Sciatic nerve (tissue), 2 donors: ENCODE measurements around the gene KSR2. TPM values are rescaled to one million over a fixed set of nuclear protein-coding genes. Genes with fewer than 3 reads are reported as not detected.
"Not testable (repeated sequence)": the region's sequence is repeated elsewhere in the genome, so short reads cannot be mapped to it uniquely, and the experiment has no call there.

ENCODE experiments used
- ATAC-seq: fragments of 200-7000 bp; cut with Tn5 transposase; one replicate; pipeline ENCODE4 v1.9.1; 2020; ENCODE audit warnings: mild to moderate bottlenecking, moderate library complexity
- DNase-seq: peaks from one replicate; pipeline ENCODE4 v3.0.0-alpha.2; 2020; ENCODE audit warnings: low spot score
- intact Hi-C: fragments of 100-400 bp; cut with DNase I; formaldehyde crosslinking; loops from one replicate; pipeline ENCODE4 v1.14.2; 2022
- total RNA-seq: library from RNA; stranded (reverse); fragmentation: NEBNext Ultra II Directional; extraction: Animal tissue kit (Norgen Biotek cat#: 25700); gene quantifications from one replicate; pipeline ENCODE4 v1.2.1, GENCODE V29; 2021
- donor health status: DM: no; HTN: no; CAD: no.
- donor health status: DM: no; HTN: no; CAD: no.

The KSR2 gene
- total RNA-seq, 1 donor from 2014 or later = not detected

DNA sequence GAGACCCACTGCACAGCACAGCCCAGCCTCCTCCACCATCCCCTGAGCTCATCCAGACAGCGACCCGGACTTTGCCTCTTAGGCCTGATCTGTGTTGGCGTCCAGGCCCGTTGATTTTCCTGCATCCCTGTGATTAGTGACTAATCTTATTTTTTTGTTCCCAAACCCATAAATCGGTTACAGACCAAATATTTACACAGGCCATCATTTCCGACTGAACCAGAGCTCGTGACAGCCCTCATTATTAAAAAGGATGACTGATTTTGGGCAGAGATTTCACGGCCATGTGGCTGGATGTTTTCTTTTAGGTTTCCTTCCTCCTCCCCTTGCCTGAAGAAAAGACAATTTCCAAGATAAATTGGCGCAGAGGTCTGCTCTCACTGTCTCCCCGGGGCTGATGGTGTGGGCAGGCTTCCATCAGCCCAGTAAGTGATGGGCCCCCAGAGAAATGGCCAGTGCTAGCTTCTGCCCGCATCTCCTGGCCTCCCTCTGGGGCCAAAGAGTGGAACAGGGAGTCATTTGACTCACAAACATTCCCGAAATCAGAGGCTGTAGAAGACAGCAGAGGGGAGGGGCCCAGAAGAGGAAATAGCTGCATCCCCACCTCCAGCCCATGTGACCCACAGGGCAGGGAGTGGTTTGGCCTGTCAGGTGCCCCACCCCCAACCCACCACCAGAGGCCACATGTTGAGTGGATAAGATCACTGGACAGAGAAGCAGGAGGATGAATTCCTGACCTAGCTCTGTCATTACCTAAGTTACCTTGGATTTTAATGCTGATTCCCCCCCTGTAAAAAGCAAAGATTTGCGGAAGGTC is 283.5 kb downstream of the KSR2 start:
- intact Hi-C loops = no loop called here
- peak; percentile 88 for ATAC-seq
- peak; percentile 67 for DNase-seq

DNA sequence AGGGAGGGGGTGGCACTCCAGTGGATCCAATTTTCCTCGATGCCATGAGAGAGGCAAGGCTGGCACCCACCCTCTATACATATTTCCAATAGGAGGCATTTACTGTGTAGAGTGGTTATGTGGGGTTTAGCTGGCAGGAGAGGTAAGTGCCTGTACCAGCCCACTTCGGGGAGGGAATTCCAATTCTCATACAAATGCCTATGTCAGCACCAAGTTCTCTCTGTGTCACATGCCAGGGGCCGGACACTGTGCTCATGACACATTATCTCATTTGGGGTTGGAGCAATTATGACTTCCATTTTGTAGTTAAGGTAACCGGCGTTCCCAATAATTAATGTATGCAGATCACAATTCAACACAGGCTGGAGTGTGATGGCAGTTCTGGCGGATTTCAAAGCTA is 284.3 kb downstream of the KSR2 start:
- DNase-seq = no peak
- ATAC-seq = no peak
- intact Hi-C loops = no loop called here

DNA sequence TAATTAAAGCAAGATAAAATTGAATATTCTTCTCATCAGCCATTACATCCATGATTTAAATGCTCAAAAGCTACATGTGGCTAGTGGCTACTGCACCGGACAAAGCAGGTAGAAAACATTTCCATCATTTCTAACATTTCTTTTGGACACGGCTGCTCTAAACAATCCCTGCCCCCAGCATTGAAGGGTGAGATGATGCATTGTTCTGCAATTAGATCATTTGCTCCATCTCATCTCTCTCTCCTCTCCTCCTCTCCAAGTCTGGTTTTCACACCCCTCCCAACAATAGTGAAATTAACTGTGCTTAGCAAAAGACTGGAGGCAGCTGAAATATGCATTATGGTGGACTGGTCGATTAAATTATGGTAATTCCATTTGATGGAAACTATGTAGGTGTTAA is 288.5 kb downstream of the KSR2 start:
- DNase-seq (no peak), ATAC-seq (no peak)
- intact Hi-C loops = no loop called here

DNA sequence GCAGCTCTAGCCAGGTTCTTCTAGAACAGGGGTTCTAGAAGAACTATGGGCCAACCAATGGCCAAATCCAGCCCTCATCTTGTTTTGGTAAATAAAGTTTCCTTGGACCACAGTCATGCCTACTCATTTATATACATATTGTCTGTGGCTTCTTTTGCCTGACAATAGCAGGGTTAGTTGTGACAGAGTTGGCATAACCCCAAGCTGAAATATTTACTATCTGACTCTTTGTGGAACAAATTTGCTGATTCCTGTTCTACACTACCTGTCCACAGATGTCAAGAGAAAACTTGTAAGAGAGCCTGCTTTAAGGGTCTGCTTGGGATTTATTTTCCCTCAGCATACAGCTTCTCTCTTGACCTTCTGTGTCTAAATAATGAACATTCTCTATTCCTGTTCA is 289.0 kb downstream of the KSR2 start:
- DNase-seq = no peak
- intact Hi-C loops = no loop called here
- ATAC-seq = no peak

DNA sequence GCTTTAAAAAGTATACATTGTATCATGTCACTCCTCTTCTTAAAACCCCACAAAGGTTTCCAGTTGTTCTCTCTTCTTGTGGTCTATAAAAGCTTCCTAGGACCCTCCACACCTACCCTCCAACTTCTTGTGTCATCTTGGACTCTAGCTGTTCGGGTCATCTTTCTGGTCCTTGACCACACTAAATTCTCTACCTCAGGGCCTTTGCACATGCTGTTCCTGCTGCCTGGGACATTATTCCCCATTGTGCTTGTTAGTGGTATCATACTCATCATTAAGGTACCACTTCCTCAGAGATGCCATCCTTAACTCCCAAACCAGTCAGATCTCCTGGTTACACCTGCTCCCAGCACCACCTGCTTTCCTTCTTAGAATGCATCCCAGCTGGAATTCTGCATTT is 294.0 kb downstream of the KSR2 start:
- intact Hi-C loops = no loop called here
- no peak for ATAC-seq
- no peak for DNase-seq

DNA sequence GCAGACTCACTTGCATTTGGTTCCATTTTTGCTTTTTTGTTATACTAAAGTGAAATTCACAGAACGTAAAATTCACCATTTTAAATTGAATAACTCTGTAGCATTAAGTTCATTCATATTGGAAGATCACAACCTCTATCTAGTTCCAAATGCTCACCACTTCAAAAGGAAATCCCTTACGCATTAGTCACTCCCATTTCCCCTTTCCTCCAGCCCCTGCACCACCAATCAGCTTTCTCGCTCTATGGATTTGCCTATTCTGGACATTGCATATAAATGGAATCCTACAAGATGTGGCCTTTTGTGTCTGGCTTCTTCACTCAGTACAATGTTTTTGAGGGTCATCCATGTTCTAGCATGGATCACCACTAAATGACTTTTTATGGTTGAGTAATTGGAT is 294.5 kb downstream of the KSR2 start:
- intact Hi-C loops = no loop called here
- ATAC-seq = no peak
- no peak for DNase-seq

DNA sequence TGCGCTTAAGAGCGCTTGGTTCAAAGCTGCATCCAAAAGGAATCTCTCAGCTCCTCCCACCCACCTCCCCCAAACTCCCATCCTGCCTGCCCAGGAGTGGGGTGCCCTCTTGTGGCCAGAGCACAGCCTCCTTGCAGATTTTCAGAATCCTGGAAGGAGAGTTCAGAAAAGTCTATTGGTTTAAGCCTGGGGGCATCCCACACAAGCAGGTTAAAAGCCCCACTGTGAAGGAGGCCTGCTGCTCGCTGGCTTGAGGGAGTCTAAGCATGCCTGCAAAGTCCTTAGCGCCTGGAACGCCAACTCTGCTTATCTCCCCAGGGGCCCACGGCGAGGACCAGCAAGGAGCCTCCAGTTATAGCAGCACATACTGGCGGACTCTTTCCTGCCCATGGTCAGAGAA is 297.1 kb downstream of the KSR2 start:
- no peak for ATAC-seq
- DNase-seq = no peak

DNA sequence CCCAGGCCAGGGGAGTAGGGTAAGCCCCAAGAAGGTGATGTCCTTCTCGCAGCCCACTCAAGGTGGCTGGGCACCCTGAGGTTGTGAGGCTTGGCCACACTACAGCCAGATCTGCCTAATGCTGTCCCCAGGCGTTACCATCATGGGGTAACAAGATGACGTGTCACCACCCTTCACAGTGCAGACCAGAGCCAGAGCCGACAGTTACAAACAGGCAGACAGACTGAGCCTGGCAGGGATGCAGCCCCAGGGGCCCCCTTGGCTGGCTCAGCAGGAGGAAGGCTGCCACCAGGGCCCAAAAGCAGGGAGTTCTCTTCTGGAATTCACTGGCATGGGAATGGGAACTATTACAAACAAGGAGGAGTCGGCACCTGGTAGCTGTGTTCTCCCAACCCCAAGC is 304.6 kb downstream of the KSR2 start:
- DNase-seq (no peak), ATAC-seq (no peak)
- intact Hi-C loops = no loop called here

More for the DNA sequence above, 297.1 kb downstream of the KSR2 start:
- intact Hi-C loops = no loop called here

DNA sequence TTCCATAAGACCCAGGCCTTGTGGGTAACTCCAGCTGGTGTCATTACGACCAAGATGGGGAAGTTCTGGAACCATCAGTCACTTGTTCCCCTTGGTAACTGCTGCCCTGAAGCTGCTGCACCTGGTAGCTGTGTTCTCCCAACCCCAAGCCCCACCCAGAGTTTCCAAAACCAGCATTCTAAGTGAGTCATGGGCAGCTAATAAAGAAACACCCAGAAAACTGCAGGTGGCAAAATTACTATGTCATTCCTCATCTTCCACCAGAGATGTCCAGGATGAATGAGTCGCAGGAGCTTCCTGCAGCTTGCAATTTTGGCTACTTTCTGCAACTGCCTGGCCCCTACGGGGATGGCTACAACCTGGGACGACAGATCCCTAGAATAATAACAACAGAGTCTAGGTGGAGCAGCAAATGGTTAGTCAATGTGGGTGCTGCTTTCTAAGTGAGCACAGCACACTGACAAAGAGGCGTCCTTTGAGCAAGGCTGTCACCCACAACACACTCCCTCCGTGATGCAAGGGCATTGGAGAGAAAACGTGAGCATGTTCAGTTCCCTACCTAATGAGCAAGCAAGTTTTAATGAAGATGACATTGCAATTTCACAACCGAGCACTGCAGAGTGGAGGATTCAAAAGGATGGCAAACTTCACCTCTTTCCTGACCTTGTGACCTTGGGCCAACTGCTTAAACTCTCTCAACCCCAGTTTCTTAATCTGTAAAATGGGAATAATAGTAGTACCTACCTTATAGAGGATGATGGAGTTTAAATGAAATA is 306.0 kb downstream of the KSR2 start:
- intact Hi-C loops = no loop called here
- ATAC-seq = no peak
- DNase-seq = no peak

DNA sequence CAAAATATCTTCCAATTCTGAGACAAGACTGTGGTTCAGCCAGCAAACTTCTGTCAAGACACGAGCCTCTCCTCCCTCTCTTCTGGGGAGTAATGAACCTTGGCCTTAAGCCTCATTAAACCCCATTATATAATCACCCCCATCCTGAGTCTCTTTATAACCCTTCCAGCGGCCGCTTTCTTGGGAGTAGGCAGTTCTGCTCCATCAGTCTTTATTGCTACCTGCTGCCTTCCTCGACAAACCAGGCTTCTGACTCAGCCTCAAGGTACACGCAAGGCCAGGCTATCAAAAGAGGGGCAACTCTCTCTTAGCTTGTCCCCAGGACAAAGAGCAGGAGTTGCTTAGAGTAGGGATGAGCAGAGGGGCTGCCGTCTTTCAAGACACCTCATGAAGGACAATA is 306.6 kb downstream of the KSR2 start:
- intact Hi-C loops = no loop called here
- DNase-seq = no peak
- no peak for ATAC-seq

DNA sequence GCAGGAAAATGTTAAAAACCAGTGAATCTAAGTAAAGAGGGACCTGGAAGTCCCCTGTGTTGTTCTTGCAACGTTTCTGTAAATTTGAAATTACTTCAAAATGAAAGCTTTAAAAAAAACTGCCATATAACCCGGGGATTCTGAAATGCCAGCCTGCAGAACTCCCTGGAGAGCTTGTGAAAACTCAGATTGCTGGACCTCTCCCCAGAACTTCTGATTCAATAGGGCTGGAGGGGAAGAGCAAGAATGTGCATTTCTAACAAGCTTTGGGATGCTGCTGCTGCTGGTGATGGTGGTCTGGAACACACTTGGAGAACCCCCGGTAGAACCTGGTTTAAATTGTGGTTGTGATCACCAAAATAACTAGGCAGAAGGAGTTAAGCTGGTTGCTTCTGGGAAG is 307.3 kb downstream of the KSR2 start:
- ATAC-seq (no peak), DNase-seq (no peak)
- intact Hi-C loops = no loop called here

DNA sequence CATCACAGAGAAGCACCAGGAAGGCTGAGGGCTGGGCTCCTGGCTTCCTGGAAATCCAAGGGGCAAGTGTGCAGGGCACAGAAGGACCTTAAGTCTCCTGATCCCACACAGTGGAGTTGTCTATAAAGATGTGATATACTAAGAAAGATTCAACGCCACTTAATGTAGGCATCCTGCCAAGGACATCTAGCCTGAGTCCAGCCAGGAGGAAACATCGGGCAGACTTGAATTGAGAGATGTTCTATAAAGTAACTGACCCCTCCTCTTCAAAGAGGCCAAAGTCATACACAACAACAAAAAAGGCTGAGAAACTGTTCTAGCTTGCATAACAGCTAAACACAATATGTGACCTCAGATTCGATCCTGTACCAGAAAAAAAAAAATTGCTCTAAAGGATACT is 307.9 kb downstream of the KSR2 start:
- no peak for DNase-seq
- intact Hi-C loops = no loop called here
- ATAC-seq = no peak

DNA sequence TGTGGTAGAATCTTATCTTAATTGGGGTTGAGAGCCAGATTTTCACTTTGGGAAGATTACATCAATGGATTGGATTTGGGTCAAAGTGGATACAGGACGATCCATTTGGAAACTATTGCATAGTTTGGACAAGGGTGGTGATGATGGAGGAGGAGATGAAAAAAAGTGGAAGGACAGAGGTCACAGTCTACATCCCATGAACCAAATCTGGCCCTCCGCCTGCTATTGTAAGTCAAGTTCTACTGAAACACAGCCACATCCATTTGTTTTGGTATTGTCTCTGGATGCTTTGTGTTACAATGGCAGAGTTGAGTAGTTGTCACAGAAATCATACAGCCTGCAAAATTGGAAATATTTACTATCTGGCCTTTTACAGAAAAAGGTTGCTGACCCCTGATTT is 310.6 kb downstream of the KSR2 start:
- intact Hi-C loops = no loop called here
- ATAC-seq = no peak
- DNase-seq = no peak

DNA sequence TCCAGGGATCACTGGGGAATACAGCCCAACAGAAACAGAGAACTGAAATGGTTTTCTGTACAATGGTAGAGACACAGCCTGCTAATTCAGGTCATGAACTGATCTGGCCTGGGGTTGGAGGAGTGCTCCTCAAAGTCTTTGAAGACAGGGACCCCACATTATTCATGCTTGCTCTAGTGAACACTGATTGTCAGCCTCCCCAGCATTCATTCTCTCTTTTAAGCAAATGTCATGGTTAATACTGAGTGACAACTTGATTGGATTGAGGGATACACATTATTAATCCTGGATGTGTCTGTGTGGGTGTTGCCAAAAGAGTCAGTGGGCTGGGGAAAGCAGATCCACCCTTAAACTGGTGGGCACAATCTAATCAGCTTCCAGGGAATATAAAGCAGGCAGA is 319.0 kb downstream of the KSR2 start:
- ATAC-seq = no peak
- no peak for DNase-seq
- intact Hi-C loops = no loop called here

DNA sequence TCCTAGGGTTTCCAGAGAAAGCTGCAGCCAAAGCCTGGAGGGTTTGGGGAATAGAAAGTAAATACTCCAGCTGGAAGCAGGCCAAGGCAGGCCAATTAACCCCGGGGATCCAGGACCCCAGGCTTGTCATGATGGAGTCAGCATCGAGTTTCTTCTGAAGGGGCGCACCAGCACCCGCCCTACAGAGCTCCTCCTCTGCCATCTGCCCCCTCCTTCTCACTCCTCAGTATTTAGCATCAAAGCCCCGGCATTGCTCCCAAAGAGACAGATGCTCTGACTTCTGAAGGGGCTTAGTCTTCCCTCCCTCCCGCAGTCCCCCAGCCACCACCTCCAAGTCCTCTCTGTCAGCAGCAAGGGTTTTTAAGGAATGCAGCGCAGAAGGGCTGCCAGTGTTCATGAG is 322.3 kb downstream of the KSR2 start:
- intact Hi-C loops = no loop called here
- ATAC-seq (no peak), DNase-seq (no peak)

DNA sequence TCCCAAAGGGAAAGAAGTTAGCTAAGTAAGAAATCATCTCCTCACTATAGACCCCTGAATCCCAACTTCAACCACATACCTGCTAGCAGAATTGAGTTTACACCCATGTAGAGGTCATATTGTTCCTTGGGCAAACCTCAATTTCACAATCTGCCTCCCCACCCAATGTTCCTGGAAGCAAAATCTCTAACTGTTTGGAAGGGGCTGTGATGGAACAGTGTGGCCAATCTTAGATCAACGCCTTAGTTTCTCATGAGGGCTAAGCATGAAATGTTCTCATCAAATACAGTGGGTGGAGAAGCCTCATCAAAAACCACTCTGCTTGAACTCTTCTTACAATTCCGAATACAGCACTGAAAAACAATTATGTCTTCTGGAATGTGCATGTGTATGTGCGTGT is 323.3 kb downstream of the KSR2 start:
- DNase-seq (no peak), ATAC-seq (peak; percentile 46)
- intact Hi-C loops = no loop called here

DNA sequence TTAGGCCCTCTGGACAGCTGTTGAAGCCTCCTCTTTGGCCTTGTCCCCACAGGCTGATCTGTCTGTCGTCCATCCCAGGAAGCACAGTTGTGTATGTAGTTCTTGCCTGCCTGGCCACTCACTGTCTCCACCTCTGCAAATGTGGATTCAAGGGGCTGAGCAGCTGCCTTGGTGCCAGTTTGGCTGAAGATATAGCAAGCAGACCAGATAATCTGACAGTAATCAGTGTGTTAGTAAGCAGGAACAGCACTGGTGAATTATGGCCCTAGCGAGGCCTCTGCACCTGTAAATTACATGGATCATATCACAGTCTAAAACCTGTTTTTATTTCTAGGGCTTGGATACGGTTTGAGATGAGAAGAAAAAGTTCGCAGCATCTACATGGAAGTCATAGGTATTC is 324.8 kb downstream of the KSR2 start:
- ATAC-seq (no peak), DNase-seq (no peak)
- intact Hi-C loops = no loop called here

DNA sequence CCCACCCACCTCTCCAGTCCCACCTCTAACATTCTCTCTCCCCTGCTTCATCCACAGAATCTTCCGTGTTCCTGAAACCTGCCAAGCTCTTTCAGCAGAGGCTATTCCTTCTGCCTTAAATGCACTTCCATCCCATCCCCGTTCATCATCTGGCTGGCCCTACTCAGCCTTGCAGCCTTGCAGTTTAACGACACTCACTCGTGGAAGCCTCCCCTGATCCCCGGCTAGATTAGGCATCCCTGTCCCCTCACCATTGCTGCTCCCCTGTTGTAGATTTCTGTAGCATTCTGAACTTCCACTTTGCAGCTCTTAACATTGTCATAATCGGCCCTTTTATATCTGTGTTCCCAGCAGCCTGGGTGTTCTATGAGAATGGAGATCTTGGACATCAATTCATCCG is 326.9 kb downstream of the KSR2 start:
- DNase-seq (no peak), ATAC-seq (no peak)
- intact Hi-C loops = no loop called here

DNA sequence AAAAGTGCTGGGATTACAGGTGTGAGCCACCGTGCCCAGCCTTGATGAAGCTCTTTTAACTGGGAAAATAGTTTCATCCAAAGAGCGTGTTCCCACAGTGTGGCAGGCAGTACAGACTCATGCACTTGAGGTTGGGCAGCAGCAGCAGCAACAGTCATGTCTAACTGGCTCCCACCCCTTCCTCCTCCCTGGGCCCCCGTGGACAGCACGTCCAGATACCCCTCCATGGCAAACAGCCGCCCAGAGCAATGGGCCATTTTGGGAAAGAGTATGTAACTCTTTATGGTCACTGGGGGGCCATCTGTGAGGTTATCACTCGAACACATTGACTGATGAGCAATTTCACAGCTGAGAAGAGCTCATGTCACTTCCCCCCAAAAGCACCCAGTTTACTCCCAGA is 328.3 kb downstream of the KSR2 start:
- no peak for DNase-seq
- intact Hi-C loops = no loop called here
- no peak for ATAC-seq

DNA sequence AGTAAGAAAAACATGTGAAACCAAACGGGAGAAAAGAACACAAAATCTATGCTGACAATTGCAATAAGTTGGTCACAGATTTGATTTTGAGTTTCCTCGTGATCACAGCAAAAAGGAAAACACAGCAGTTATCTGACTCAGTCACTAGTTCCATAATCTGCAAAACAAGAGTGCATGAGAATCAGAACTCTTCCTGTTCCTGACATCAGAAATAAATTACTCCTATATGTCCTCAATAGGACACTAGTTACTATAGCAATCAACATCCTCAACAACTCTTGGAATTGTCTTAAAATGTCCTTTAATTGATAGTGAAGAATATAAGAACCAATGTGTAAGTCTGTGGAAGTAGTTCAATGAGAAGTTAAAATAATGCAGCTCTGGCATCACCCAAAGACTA is 339.3 kb downstream of the KSR2 start:
- DNase-seq (no peak), ATAC-seq (no peak)
- intact Hi-C loops = no loop called here

DNA sequence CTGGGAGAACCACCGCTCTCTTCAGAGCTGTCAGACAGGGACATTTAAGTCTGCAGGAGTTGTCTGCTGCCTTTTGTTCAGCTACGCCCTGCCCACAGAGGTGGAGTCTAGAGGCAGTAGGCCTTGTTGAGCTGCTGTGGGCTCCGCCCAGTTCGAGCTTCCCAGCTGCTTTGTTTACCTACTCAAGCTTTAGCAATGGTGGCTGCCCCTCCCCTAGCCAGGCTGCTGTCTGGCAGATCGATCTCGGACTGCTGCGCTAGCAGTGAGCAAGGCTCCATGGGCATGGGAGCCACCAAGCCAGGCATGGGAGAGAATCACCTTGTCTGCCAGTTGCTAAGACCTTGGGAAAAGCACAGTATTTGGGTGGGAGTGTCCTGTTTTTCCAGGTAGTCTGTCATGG is 340.1 kb downstream of the KSR2 start:
- intact Hi-C loops, ATAC-seq, DNase-seq: not testable (repeated sequence)
